HG02973 (cell line): ENCODE results near the gene ACOT12.
"Not testable (repeated sequence)": the region's sequence is repeated elsewhere in the genome, so short reads cannot be mapped to it uniquely, and the experiment has no call there.

Source experiments
- ATAC-seq: cut with Tn5 transposase; IDR thresholded peaks from one replicate; pipeline ENCODE4 v1.9.1; 2021; ENCODE audit warnings: moderate library complexity; ENCODE audit not compliant: unreplicated experiment

The ACOT12 gene

DNA sequence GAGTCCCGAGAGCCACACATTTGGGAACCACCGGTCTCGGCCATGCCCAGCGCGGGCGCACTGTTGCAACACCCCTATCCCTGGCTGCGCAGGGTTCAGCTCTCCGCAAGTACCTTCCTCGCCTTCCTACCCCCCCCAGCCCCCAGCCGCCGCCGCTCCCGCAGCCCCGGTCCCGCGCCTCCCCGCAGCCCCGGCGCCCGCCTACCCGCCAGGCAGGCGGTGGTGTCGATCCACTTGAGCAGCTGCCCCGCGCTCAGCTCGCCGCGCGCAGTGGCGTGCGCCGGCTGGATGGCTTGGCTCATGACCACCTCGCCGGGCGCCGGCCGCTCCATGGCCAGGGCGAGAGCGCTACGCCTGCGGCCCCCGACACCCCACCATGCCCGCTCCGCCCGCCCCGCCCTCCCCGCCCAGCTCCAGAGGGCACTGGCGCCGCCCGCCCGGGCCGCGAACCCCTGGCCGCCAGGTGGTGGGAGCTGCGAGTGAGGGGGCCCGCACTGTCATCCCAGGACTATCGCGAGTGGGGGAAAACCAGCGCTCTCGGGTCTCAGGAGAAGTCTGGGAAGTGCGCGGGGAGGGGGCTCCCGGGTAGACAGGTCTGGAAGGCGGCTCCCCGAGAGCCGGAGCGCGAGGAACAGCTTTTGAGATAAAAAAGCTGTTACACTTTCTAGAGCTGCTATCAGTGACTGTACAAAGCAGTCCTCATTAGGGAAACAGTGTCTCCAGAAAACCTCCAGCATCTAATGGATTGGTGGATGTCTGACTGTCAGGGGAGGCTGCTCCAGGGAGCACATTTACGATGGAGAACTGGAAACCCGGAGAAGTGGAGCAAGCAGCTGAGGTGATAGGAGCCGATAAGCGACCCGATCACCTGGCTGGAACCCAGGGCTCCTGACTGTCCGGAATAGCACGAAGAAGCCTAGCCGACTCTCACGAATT is at the start of gene ACOT12:
Gene ACOT12 (minus strand): TSS at position 352 of the 936 bp plus-strand sequence. CDS start 20 bp downstream, at position 332.
- ATAC-seq, result no peak

DNA sequence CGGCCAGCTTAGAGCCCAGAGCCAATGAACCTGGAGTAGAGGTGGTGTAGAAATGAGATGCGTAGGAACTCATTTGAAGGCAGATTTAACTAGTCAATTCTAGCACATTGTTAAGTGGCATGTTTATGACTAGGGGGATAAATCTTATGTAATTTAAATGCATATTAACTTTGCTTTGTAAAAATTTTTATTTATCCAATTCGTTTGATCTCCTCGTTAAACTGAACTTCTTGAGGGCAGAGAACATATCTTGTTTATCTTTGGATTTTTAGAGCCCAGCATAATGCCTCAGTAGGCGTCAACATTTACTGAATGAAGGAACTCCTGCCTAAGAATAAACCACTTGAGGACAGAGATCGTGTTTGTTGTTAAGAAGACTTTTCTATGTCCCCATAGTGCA is 41.1 kb upstream of the ACOT12 start:
- ATAC-seq, result no peak

DNA sequence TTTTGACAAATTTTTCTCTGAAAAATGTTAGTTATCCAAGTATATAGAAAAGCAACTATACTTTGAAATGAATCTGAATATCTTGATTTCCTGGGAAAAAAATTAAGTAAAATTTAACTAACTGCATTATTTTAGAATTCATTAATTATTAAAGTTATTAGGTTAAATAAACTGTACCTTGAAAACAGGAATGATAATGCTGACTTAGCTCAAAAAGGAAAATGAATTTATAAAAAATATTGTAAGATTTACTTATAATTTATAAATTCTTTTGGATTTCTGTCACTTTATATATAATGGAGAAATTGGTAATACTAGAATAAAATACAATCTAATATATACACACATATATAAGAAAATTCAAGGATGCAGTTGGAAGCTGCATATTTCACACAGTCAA is 36.1 kb upstream of the ACOT12 start:
- no peak for ATAC-seq

DNA sequence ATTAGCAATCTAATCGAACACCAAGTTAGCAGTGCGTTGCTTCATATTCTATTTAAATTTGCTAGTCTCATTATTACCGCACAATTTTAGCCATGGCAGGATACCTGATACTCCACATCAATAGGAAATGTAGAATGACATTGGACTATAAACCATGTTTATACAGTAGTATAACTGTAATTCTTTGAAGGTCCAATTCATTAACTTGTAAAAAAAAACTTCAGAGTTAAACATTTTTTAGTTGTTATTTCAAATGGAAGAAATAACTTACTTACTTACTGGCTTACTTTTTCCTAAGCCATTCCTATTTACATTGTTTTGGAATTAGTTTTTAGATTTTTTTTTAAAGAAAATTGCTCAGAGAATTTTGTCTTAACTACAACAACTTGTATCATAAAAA is 35.4 kb upstream of the ACOT12 start:
- no peak for ATAC-seq

DNA sequence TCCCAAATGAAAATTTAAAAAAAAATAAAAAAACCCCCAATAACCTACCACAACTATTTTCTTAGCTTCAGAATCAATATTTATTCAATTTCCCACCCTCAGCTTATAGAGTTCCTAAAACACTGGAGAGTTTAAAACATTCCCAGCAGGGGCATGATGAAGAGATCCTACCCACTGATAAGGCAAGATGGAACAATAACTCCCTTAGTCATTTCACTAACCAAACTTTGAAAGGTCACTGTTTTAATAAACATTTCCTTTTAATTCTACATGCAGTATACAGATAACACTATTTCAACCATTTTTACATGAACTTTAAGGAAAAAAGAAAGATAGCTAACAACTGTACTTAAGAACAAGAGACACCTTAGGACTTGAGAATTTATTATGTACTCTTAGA is 34.9 kb upstream of the ACOT12 start:
- ATAC-seq, result no peak

DNA sequence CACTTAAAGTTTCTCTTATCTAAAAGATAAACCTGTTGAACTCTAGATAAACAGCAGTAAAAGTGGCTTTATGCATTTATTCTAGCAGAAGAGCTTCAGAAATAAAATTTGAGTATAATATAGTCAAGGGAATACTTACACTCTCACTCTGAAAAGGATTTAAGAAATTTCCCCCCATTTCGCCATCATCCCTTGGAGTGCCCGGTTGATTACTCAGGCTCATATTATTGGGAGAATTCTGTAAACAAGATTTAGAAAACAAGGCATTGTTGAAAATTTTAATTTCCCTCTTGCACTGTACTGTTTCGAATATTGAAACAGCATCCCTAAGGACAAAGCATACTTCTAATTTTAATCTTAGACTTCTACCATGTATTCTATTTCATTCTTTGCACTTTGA is 34.5 kb upstream of the ACOT12 start:
- no peak for ATAC-seq

DNA sequence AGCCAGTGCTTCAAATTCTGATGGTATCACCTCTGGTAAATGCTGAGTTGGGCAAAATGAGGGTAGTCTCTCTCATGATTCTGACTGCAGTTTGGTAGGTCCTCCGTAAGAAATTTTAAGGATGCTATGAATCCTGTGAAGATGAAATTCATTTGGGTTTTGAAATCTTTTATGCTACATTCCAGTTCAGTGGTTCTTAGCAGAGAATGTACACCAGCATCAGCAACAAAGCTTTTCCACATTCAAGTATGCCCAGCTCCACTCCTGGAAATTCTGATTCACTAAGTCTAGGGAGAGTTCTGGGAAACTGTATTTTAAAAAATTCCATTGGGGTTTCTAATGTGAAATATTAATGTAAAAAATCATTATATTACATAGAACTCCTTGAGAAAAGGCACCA is 33.6 kb upstream of the ACOT12 start:
- no peak for ATAC-seq

DNA sequence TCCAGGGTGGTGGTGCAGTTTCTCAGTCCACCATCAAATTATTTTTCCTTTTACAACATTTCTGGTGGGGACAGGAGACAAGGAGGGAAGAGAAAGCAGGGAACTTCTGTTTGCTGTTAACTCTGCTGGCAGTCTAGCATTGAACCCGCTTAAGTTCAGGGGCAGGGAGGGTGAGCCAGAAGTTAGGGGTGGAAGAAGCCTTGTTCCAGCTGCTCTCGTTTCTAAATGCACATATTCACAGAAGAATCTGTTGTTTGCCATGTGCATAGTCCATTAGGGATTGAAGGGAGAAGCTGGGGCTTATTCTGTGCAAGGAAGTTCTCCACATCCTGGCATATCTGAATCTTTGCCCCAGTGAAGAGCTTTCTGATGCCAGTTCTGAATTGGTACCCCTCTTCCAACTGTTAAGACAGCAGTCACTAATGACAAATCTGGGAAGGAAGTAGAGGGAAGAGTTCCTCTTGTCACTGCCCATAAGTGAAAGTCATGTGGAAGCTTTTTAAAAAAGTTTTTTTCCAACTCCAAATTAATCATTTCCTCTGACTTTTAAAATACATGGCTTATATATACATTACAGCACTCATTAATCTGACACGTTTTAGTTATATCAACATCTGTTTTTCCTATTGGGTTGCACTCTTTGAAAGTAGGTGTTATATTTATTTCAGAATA is 32.6 kb upstream of the ACOT12 start:
- ATAC-seq, result no peak

DNA sequence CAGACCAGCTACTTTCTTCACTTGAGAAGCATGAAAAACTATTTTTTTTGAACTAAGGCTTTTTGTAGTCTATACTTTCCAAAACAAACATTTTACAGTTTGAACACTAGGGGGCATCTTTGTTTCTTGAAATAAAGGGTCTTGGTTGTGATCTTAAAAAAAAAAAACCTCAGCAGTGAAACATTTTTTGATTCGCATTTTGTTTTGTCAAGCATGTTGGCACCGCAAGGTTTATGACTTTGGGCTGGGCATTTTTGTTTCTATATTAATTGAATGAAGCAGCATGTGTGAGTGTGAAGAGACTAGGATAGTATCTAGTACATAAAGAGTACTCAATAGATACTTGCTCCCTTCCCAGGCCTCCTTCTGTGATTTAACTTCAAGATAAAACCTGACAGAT is 31.6 kb upstream of the ACOT12 start:
- ATAC-seq, result no peak

DNA sequence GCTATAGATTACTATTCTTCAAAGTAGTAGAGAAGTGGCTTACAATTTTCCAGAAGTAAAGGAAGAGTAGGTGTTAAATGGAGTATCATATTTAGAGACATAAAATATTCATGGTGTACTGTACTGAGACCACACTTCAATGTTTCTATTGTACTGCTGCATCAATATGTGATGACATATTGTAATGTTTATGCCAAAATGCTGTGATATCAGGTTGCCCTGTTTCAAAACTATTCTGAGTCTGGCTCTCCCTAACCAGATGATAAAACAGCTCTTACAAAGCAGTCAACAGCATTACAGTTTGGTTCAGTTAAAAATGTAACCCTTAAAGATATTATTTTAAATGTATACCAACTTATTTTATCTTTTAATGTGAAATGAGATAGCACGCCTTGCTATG is 30.8 kb upstream of the ACOT12 start:
- no peak for ATAC-seq

DNA sequence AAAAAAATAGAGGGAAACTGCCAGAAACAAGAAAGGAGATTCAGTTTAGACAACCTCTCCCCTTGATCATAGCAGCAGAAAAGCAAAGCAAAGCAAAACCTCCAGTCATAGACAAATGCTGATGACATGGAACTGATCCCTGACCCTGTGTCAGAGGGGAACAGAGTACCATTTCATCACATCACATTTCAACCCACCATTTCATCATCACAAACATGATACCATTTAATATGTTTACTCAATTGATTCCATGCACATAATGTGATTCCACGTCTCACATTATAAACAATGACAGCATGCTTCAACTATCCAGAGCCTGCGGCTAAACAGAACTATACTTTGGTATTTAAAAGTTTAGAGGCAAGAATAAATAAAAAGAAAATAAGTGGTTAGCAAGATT is 28.7 kb upstream of the ACOT12 start:
- ATAC-seq, result no peak

DNA sequence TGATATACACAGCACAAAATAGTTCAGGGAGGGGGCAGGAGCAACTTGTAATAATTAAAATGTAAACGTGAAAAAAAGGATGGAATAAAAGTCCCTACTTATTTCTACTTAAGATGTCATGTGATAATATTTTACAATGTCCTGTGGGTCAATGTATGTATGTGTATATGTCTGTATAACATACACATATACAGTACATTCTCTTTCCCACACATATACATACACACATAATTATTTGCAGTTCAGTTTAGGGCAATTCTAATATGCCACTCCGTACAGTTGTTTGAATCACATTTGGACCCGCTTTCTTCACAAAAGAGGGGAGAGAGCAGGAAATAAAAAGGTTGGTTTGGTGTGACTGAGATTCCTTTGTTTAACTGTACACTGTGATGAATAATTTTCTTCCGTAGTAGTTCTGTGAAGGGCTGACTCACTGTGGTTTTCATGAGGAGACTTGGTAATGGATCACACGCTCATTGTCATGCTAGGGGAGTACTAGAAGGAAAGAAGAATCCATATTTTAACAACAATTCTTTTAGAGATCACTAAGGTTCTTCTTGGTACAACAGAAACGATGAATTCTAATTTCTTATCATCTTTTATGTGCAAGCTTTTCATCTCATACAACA is 26.2 kb upstream of the ACOT12 start:
- no peak for ATAC-seq

DNA sequence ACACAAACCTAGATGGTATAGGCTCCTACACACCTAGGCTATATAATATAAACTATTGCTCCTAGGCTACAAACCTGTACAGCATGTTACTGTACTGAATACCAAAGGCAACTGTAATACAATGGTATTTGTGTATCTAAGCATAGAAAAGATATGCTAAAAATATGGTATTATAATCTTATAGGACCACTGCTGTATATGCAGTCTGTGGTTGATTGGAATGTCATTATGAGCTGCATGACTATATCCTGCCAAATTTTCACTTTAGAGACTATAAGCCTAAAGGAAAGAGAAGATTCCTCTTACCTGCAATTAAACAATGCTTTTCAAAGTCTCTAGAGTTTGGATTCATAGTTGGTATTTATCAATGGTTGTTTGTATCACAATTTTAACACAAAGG is 24.7 kb upstream of the ACOT12 start:
- no peak for ATAC-seq

DNA sequence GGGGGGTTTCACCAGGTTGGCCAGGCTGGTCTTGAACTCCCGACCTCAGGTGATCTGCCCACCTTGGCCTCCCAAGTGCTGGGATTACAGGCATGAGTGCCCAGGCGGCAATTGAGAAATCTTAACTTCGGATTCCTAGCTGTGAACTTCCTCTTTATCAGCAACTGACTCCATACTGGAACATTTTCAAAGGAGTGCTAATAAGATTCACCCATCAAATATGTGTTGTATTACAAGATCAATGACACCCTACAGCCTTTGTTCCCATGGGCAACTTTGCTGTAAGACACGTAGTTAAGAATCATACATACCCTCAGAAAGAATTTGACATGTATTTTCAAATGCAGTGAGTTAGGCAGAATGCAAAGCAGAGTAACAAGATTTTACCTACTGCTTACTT is 23.1 kb upstream of the ACOT12 start:
- ATAC-seq, result no peak

DNA sequence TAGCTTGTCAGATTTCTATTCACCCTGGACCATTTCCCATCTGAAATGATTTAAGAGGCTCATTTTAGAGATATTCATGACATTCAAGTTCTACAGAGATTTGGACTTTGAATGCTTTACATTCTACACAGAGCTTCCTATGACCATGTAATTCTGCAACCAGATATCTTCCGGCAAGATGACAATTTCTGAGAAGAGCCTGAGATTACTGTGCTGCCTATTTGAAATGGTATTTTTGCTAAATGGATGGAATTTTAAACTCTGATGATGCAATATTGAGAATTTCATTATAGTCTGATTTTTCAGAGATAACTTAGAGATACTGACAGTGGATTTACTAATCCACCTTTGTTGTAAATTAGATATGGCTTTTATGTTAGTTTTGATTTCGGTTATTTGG is 16.0 kb upstream of the ACOT12 start:
- ATAC-seq, result no peak

DNA sequence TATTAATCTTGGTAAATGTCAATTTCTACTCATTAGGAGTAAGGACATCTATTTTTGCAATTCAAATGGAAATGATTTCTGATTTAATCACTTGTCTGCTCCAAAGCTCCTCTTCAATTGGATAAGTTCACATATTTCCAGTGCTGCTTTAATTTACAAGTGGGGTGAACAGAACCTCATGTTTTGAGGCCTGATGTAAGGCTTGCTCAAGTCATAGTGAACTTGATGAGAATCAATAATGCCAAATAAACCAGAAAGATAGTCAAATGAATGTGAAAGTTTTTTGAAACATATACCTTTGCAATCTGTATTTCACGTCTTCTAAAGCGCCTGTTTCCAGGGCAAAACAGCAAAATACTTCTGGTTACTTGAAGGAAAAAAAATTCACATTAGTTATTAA is 15.4 kb upstream of the ACOT12 start:
- no peak for ATAC-seq

DNA sequence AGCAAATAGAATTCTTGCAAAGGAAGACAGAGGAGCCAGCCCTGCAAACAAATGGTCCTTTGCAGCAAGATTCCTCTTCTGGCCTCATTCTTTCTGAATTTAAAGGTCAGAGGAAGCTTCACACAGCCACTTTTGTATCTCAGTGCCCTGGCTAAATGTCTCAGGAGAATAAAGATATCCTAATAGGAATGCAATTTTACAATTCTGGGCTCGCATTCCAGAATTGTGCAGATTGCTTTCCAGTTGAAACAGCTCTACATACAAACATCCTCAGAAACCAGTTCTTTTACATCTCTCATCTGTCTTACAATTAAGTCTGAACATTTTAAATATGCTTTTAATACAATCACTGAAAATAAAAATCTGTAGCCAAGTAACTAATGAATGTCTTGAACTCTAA is 14.6 kb upstream of the ACOT12 start:
- no peak for ATAC-seq

DNA sequence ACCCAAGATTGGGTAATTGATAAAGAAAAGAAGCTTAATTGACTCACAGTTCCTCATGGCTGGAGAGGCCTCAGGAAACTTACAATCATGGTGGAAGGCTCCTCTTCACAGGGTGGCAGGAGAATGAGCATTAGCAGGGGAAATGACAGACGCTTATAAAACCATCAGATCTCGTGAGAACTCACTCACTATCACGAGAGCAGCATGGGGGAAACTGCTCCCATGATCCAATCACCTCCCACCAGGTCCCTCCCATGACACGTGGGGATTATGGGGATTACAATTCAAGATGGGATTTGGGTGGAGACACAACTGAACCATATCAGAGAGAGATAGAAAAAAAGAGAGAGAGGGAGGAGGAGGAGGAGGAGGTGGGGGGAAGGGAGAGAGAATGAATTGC is 13.9 kb upstream of the ACOT12 start:
- ATAC-seq, result not testable (repeated sequence)

DNA sequence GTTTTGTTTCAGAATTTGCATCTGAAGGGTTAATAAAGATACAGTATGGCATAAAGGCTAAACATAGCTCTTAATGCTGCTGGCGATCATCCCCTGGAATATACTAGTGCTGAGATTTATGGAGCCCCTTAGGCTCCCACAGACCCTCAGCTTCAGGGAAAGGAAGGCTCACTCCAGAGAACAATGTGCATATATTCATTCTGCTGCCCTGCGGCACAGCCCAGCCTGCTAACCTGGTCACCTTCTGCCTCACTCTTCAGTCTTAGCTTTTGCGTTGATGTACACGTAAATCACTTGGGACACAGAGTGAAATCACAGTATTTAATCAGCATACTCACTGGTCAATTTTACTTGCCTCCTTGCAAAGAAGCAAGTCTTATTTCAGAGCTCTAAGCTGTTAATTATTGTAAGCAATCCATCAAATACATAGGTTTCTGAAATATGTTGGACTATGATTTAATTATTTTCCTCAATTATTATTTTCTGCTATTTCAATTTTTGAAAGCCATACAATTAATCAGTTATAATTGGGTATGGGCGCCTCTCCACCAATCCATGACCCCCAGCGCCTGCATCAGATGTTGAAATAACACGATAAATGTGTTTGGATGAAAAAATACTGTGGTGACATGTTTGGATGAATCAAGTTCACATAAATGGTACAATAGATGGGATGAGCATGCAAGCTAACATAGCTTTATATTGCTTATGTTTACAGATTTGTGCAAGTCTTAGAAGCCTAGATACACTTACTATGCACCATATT is 11.4 kb upstream of the ACOT12 start:
- no peak for ATAC-seq

DNA sequence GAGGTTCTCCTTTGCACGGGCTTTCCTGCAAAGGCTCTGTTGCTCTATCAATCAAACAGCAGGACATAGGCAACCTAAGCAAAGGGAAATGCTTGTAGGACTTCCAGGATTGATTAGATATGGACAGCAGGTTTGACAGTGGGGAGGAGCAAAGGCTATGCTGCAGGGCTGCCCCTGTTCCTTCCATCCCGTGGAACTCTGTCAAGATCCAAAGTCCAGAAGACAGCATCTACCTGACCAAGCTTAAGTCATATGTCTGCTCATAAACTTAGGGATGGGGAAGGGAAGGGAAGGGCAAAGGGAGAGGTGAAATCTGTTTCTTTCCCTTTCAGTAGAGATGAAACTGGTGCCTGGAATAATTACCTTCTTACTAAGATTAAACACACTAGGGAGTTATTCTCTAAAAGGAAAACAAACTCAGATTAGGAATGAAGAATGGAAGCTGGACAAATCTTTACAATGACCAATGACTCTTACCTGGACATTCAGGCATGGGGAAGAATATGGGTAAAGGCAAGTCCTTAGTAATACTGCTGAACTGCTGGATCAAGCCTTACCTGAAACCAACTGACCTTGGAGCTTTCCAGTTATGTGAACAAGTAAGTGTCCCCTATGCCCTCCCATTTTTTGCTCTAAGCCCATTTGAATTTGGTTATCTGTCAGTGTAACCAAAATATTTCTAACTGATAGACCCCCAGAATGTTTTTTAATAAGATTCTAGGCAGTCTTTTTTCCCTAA is 8.4 kb upstream of the ACOT12 start:
- no peak for ATAC-seq
